ENCODE results near the gene DOK3.
A peak's percentile ranks its signal among the peaks of the same experiment; 100 is the strongest.

Gene DOK3

DNA sequence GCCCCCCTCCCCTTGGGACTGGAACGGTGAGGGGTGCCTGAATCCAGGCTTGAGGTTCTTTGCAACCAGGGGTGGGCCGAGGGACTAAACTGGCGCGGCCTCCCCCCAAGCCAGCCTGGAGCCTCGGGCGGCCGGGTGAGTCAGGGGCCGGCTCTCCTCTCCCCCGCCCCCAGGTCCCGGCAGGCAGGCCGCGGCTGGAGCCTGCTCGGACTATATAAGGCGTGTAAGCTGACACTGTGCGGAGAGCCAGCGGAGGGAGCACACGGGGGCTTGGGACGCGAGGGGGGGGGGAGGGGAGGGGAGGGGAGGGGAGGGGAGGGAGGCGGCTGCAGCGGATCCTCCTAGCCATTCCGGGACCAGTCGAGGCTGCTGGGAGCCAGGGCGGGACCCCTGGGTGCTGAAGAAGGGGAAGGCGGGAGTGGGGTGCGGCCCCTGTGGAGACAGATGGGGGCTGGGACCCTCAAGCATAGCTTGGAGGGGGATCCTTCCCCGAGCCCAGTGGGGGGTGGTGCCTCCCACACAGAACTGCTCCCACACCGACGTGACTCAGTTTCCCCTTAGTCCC is 12.8 kb downstream of the DOK3 start:
- no peaks in the 10 kb centered on the region for H3K9me3 ChIP-seq (ENCODE audit: control insufficient read depth in 2 of 2, low read length in 2 of 2)
- H3K27ac ChIP-seq (ENCODE audit: low read length), result peak overlapping the region; percentile 100
- H3K4me3 ChIP-seq (ENCODE audit: low read length in 2 of 2), result peak overlapping the region; percentile 82 to 85
- H3K36me3 ChIP-seq (ENCODE audit: control insufficient read depth in 2 of 2, insufficient read depth in 2 of 2, low read length in 2 of 2), result peaks cover 14 to 15% of the 10 kb centered on the region in 2 donors
- no peaks in the 10 kb centered on the region for H3K27me3 ChIP-seq (ENCODE audit: control insufficient read depth in 1 of 2, insufficient read depth in 2 of 2, low read length in 2 of 2)
- H3K4me1 ChIP-seq (ENCODE audit: control insufficient read depth, insufficient read depth, low read length), result peaks cover 69% of the 10 kb centered on the region
- peak overlapping the region; percentile 90 to 97 for H3K9ac ChIP-seq (ENCODE audit: low read length in 2 of 2)

DNA sequence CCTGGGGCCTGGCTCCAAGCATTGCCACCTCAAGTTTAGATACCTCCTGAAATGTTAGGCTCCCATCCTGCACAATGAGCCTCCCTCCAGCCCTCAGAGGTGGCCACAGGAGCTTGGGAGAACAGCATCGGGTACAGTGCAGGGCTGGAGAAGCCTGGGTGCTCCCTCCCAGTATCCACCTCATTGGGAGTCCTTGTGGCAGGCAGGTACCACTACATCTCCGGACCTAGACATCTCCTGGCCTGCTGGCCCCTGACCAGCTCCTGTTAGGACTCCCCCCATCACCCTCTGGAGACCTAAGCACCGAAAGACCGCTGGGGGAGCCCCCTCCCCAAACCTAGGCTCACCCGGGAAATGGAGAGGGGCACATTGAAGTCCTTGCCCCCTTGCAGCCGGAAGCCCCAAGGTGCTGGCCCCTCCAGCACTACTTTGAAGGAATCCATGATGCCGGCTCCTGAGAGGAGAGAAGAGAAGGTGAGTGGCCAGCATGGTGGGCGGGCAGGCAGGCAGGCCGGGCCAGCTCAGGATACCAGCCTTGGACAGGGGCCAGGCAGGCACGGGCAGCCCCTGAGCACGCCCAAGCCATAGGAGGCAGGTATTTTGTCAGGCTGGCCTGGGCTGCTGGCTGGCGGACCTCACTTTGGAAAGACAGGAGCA is 13.4 kb downstream of the DOK3 start:
- Histone ChIP-seq H3K9ac (ENCODE audit: low read length in 2 of 2) (peak overlapping the region; percentile 76 to 97), H3K27me3 (ENCODE audit: control insufficient read depth in 1 of 2, insufficient read depth in 2 of 2, low read length in 2 of 2) (no peaks in the 10 kb centered on the region), H3K27ac (ENCODE audit: low read length) (peak overlapping the region; percentile 100), H3K4me1 (ENCODE audit: control insufficient read depth, insufficient read depth, low read length) (peaks cover 73% of the 10 kb centered on the region), H3K36me3 (ENCODE audit: control insufficient read depth in 2 of 2, insufficient read depth in 2 of 2, low read length in 2 of 2) (peaks cover 14 to 15% of the 10 kb centered on the region in 2 donors), H3K4me3 (ENCODE audit: low read length in 2 of 2) (peak overlapping the region; percentile 82 to 85), H3K9me3 (ENCODE audit: control insufficient read depth in 2 of 2, low read length in 2 of 2) (no peaks in the 10 kb centered on the region)

DNA sequence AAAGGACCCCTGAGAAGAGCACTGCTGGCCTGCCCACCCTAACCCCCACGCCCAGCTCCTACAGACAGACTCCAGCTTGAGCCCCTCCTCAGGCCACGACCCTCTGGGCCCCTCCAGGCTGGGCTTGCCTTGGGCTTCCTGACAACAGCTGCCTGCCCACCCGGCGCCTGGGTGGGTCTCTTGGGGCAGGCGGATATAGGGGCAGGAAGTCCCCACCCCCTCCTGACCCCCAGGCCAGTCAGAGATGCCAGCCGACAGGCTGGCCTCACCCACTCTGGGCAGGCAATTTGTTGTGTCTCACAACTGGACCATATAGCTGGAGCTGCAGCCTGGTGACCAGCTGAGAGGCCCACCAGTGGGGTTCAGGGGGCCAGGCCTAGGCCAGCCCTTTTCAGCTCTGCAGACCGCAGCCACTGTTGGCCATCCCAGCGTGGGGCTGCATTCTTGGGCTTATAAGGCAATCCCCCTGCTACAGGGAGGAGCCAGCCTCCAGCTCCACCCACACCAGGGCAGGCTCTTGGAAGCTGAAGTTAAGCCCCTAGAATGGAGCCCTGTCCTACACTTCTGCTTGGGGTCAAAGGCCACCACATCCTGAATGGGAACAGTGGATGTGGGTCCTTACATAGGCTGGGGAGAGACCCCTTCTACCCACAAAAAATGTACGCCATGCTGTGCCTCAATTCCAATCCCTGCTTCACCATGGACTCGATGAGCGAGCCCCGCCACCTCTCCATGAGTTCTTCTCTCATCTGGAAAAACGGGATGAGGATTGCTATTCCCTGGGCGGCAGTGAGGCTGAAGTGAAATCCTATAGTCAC is 14.2 kb downstream of the DOK3 start:
- peak overlapping the region; percentile 100 for H3K27ac ChIP-seq (ENCODE audit: low read length)
- peaks cover 73% of the 10 kb centered on the region for H3K4me1 ChIP-seq (ENCODE audit: control insufficient read depth, insufficient read depth, low read length)
- H3K36me3 ChIP-seq (ENCODE audit: control insufficient read depth in 2 of 2, insufficient read depth in 2 of 2, low read length in 2 of 2), result peaks cover 17 to 21% of the 10 kb centered on the region in 2 donors
- H3K4me3 ChIP-seq (ENCODE audit: low read length in 2 of 2), result peak overlapping the region; percentile 82 to 85
- peak overlapping the region; percentile 76 to 97 for H3K9ac ChIP-seq (ENCODE audit: low read length in 2 of 2)
- H3K9me3 ChIP-seq (ENCODE audit: control insufficient read depth in 2 of 2, low read length in 2 of 2), result no peaks in the 10 kb centered on the region
- no peaks in the 10 kb centered on the region for H3K27me3 ChIP-seq (ENCODE audit: control insufficient read depth in 1 of 2, insufficient read depth in 2 of 2, low read length in 2 of 2)

DNA sequence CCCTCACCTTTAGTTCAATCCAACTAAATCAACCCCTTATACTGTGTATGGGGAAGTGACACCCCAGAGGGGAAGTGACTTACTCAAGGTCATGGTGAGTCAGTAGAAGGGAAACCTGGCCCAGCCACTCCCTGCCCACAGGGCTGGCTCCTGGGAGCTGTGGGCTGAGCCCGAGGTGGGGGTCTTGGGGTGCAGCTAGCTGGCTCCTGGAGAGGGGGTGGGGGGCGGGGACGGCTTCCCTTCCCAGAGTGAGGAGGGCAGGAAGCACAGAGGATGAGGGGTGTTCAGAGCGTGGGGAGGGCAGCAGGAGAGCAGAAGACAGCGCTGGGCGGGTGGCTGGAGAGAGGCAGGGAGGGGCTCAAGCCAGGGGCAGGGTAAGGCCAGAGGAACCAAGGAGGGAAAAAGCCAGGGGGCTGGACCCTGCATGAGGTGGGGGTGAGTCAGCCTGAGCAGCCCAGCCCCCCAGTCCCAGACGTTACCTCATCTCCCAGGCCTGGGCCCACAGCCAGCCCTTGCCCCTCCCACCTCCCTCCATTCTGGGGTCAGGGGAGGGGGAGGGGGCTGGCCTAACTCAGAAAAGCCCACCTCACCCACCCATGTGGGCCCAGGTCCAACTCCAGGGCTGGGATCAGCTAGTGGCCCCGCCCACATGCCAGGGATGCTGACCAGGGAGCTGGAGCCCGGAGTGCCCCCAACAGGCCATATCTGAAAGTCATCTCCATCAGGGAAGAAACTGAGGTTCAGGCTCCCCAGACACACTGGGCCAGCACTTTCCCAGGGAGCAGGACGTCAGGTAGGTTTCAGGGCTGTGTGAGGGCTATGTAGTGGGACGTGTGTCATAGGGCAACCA is 15.1 kb downstream of the DOK3 start:
- H3K4me1 ChIP-seq (ENCODE audit: control insufficient read depth, insufficient read depth, low read length), result peaks cover 80% of the 10 kb centered on the region
- peak overlapping the region; percentile 100 for H3K27ac ChIP-seq (ENCODE audit: low read length)
- peak overlapping the region; percentile 76 to 97 for H3K9ac ChIP-seq (ENCODE audit: low read length in 2 of 2)
- H3K9me3 ChIP-seq (ENCODE audit: control insufficient read depth in 2 of 2, low read length in 2 of 2), result no peaks in the 10 kb centered on the region
- peak overlapping the region; percentile 82 to 85 for H3K4me3 ChIP-seq (ENCODE audit: low read length in 2 of 2)
- peaks cover 24 to 28% of the 10 kb centered on the region in 2 donors for H3K36me3 ChIP-seq (ENCODE audit: control insufficient read depth in 2 of 2, insufficient read depth in 2 of 2, low read length in 2 of 2)
- no peaks in the 10 kb centered on the region for H3K27me3 ChIP-seq (ENCODE audit: control insufficient read depth in 1 of 2, insufficient read depth in 2 of 2, low read length in 2 of 2)

DNA sequence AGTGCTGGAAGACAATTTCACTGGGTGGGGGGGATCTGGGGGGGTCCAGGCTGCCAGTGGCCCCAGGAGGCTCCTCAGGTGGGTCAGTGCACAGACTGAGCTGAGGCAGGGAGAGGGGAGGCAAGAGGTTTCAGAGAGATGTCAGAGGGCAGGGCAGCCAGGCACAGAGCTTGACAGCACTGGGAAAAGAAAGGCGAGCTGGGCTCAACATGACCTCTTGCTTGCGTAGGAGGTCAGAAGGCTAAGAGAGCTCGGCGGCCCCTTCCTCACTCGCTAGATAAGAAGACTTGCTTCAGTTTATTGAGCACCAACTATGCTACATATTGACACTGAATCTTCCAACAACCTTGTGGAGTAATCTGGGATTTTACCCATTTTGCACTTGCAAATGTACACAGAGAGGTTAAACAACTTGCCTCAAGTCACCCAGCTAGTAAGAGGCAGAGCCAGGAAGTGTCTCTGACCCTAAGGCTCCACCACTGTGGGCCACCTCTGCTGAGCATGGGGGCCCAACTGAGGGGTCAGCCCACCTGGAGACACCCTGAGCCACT is 15.8 kb downstream of the DOK3 start:
- H3K27ac ChIP-seq (ENCODE audit: low read length), result peak overlapping the region; percentile 100
- H3K36me3 ChIP-seq (ENCODE audit: control insufficient read depth in 2 of 2, insufficient read depth in 2 of 2, low read length in 2 of 2), result peaks cover 27 to 32% of the 10 kb centered on the region in 2 donors
- peaks cover 86% of the 10 kb centered on the region for H3K4me1 ChIP-seq (ENCODE audit: control insufficient read depth, insufficient read depth, low read length)
- no peaks in the 10 kb centered on the region for H3K27me3 ChIP-seq (ENCODE audit: control insufficient read depth in 1 of 2, insufficient read depth in 2 of 2, low read length in 2 of 2)
- H3K9me3 ChIP-seq (ENCODE audit: control insufficient read depth in 2 of 2, low read length in 2 of 2), result no peaks in the 10 kb centered on the region
- H3K4me3 ChIP-seq (ENCODE audit: low read length in 2 of 2), result peak overlapping the region; percentile 63 to 85
- H3K9ac ChIP-seq (ENCODE audit: low read length in 2 of 2), result peak overlapping the region; percentile 75 to 76

DNA sequence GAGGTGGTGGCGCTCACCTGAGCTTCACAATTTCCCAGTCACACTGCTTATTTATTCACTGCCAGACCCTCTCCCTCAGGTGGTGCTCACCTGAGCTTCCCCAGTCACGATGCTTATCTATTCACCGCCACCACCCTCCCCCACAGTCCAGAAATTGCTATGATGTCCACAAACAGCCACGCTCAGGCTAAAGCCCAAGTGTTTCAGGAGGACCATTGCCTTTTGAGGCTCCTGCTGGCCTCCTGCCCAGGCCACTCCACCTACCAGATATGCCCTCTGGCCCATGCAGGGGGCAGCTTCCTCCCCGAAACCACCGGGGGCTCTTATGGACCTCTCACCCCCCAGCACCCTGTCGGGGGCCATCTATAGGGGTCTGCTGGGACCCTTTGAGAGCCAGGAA is 16.8 kb downstream of the DOK3 start:
- peak overlapping the region; percentile 100 for H3K27ac ChIP-seq (ENCODE audit: low read length)
- H3K4me3 ChIP-seq (ENCODE audit: low read length in 2 of 2), result peak overlapping the region; percentile 58 to 85
- H3K36me3 ChIP-seq (ENCODE audit: control insufficient read depth in 2 of 2, insufficient read depth in 2 of 2, low read length in 2 of 2), result peaks cover 36 to 39% of the 10 kb centered on the region in 2 donors
- no peaks in the 10 kb centered on the region for H3K9me3 ChIP-seq (ENCODE audit: control insufficient read depth in 2 of 2, low read length in 2 of 2)
- H3K4me1 ChIP-seq (ENCODE audit: control insufficient read depth, insufficient read depth, low read length), result peaks cover 80% of the 10 kb centered on the region
- peak overlapping the region; percentile 75 to 76 for H3K9ac ChIP-seq (ENCODE audit: low read length in 2 of 2)
- H3K27me3 ChIP-seq (ENCODE audit: control insufficient read depth in 1 of 2, insufficient read depth in 2 of 2, low read length in 2 of 2), result no peaks in the 10 kb centered on the region

DNA sequence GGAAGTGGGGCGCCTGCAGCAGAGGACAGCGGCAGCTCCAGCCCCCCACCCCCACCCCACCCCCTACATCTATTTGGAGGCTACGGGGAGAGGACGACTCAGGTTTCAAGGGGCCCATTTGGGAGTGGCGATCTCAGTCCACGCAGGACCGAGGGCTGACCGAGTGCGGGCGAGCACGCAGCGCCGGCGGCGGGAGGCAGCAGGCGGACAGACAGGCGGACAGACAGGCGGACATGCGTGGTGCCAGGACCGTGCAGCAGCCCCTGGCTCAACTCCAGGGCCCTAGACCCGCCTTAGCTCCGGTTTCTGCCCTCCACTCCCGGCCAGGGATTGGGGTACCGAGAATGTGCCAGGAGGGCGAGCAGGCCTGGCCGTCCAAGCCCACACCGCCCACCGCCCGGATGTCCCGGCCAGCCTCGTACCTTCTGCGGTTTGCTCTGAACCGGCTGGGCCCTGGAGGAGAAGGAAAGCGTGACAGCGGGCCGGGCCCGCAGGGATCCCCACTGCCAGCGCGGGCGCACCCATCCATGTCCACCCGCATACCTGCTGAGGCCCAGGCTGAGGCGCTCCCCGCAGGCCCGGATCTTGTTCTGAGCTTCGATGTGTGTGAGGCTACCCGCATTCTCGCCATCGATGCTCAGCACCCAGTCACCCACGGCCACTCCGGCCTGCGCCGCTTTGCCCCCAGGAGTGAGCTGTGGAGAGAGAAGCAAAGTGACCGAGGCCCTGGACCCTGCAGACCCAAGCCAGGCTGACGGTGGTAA is 17.5 kb downstream of the DOK3 start:
- peaks cover 42 to 46% of the 10 kb centered on the region in 2 donors for H3K36me3 ChIP-seq (ENCODE audit: control insufficient read depth in 2 of 2, insufficient read depth in 2 of 2, low read length in 2 of 2)
- H3K27ac ChIP-seq (ENCODE audit: low read length), result peak overlapping the region; percentile 100
- H3K4me3 ChIP-seq (ENCODE audit: low read length in 2 of 2), result peak overlapping the region; percentile 58 to 85

DNA sequence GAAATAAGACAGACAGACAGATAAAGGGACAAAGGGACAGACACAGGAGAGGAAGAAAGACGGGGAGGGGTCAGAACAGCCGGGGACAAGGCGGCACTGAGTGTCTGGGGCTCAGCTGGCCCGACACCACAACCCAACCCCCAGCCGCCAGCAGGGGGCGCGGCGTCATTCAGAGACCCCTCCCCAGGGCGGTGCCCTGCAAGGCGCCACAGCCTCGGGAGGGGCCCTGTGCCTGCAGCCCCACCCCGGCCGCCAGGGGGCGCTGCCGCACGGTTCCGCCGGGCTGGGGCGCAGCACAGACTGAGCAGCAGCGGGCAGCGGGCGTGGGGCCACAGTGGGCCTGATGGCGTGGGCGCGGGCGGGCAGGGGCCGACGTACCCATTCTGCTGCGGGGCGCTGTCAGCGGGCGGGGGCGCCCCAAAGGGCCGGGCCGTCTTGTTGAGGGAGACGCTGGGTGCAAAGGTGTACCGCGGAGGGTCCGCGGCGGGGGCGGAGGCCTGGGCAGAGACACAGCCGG is 18.1 kb downstream of the DOK3 start:
- Histone ChIP-seq H3K36me3 (ENCODE audit: control insufficient read depth in 2 of 2, insufficient read depth in 2 of 2, low read length in 2 of 2) (peaks cover 44 to 47% of the 10 kb centered on the region in 2 donors), H3K27me3 (ENCODE audit: control insufficient read depth in 1 of 2, insufficient read depth in 2 of 2, low read length in 2 of 2) (no peaks in the 10 kb centered on the region), H3K4me3 (ENCODE audit: low read length in 2 of 2) (no peak overlapping the region), H3K27ac (ENCODE audit: low read length) (peak overlapping the region; percentile 77), H3K9me3 (ENCODE audit: control insufficient read depth in 2 of 2, low read length in 2 of 2) (no peaks in the 10 kb centered on the region), H3K9ac (ENCODE audit: low read length in 2 of 2) (no peak overlapping the region), H3K4me1 (ENCODE audit: control insufficient read depth, insufficient read depth, low read length) (peaks cover 83% of the 10 kb centered on the region)

More for the DNA sequence above, 17.5 kb downstream of the DOK3 start:
- Histone ChIP-seq H3K9ac (ENCODE audit: low read length in 2 of 2) (peak overlapping the region; percentile 75 to 76), H3K9me3 (ENCODE audit: control insufficient read depth in 2 of 2, low read length in 2 of 2) (no peaks in the 10 kb centered on the region), H3K4me1 (ENCODE audit: control insufficient read depth, insufficient read depth, low read length) (peaks cover 83% of the 10 kb centered on the region), H3K27me3 (ENCODE audit: control insufficient read depth in 1 of 2, insufficient read depth in 2 of 2, low read length in 2 of 2) (no peaks in the 10 kb centered on the region)

DNA sequence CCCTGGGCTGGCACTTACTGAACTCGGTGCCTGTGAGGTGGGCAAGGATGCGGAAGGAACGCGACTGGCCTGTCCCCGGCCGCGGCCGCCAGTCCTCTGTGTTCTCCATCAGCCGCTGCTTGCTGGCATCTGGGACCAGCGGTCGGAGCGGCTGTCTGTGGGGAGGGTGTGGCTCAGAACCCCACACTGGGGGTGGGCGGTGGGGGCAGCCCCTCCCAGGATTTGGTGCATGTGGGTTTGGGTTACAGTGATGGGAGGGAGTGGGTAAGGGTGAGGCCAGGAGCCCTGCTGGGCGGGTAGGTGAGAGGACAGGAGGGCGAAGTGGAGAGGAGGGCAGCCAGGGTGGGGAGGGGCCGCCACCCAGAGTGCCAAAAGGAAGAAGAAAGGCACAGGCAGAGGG is 18.6 kb downstream of the DOK3 start:
- H3K4me3 ChIP-seq (ENCODE audit: low read length in 2 of 2), result peak overlapping the region in 1 of 2 donors; percentile 15
- H3K9me3 ChIP-seq (ENCODE audit: control insufficient read depth in 2 of 2, low read length in 2 of 2), result no peaks in the 10 kb centered on the region
- H3K4me1 ChIP-seq (ENCODE audit: control insufficient read depth, insufficient read depth, low read length), result peaks cover 82% of the 10 kb centered on the region
- no peak overlapping the region for H3K9ac ChIP-seq (ENCODE audit: low read length in 2 of 2)
- H3K27ac ChIP-seq (ENCODE audit: low read length), result peak overlapping the region; percentile 77
- H3K27me3 ChIP-seq (ENCODE audit: control insufficient read depth in 1 of 2, insufficient read depth in 2 of 2, low read length in 2 of 2), result no peaks in the 10 kb centered on the region
- peaks cover 45 to 52% of the 10 kb centered on the region in 2 donors for H3K36me3 ChIP-seq (ENCODE audit: control insufficient read depth in 2 of 2, insufficient read depth in 2 of 2, low read length in 2 of 2)
